IgD-negative memory B cell (primary cell): ENCODE data around the gene RASEF. TPM values are rescaled to one million over a fixed set of nuclear protein-coding genes. Genes with fewer than 3 reads are reported as not detected.

Experiments used
- H3K27ac Mint-ChIP-seq, 3 donors: one replicate each; pipeline ENCODE4 v1.8.0; 2020 to 2022; ENCODE audit warnings: mild to moderate bottlenecking in 3 of 3, mixed read lengths in 3 of 3, moderate library complexity in 1 of 3
- H3K27me3 Mint-ChIP-seq: one replicate; pipeline ENCODE4 v1.8.0; 2021; ENCODE audit warnings: mixed read lengths
- H3K36me3 Mint-ChIP-seq: one replicate; pipeline ENCODE4 v1.8.0; 2020; ENCODE audit warnings: mild to moderate bottlenecking, mixed read lengths
- H3K4me1 Mint-ChIP-seq, 3 donors: one replicate each; pipeline ENCODE4 v1.8.0; 2020 to 2022; ENCODE audit warnings: mixed read lengths in 3 of 3, mild to moderate bottlenecking in 1 of 3
- H3K4me3 Mint-ChIP-seq, 4 donors: one replicate each; pipeline ENCODE4 v1.8.0; 2020 to 2022; ENCODE audit warnings: mild to moderate bottlenecking in 4 of 4, mixed read lengths in 4 of 4, moderate library complexity in 3 of 4
- H3K9me3 Mint-ChIP-seq, 3 donors: one replicate each; pipeline ENCODE4 v1.8.0; 2020 to 2021; ENCODE audit warnings: mixed read lengths in 3 of 3, mild to moderate bottlenecking in 1 of 3
- polyA plus RNA-seq: library from polyadenylated mRNA; unstranded; fragments of 300-500 nt; fragmentation: Illumina TruSeq; gene quantifications from one replicate; pipeline ENCODE4 v1.2.3, GENCODE V29; 2021

RASEF gene
- polyA plus RNA-seq, 1 donor from 2014 or later = not detected

DNA sequence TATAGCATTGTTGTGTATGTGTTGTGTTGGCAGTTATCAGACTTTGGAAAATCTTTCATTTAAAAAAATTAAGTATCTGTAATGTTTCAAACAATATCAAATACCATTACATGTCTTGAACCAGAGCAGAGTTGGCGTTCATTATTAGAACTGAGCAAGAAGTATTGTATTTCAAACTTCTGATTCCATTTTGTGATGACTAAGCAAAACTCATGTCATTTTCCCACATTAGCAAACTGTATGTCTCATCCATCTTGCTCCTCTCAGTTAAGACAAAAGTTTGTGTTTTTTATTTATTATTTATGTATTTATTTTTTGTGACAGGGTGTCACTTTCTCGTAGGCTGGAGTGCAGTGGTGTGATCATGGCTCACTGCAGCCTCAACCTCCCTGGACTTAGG is 4.6 kb upstream of the RASEF start:
- Mint-ChIP-seq H3K27ac (no peak overlapping the region), H3K27me3 (peaks cover 11% of the 10 kb centered on the region), H3K36me3 (no peaks in the 10 kb centered on the region), H3K4me3 (no peak overlapping the region), H3K9me3 (peaks cover 0 to 4% (median 0%) of the 10 kb centered on the region in 3 donors), H3K4me1 (peaks cover 0 to 5% (median 0%) of the 10 kb centered on the region in 3 donors)

DNA sequence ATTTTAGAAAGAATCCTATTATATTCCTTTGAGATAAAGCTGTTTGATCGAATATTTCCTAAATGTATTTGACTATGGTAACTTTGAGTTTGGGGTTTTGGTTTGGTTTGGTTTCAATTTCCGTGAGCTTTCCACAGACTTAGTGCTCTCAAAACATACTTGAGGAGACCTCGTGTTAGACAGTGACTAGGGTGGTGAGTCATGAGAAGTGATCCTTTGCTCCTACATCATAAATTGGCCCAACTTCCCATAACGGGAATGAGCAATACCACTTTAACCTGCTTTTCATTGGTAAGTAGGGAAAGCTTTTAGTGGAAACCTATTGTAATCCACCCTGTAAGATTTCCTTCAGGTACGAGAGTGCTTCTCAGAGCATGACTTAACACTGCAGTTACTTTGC is 3.8 kb upstream of the RASEF start:
- Mint-ChIP-seq H3K27ac (no peak overlapping the region), H3K9me3 (no peaks in the 10 kb centered on the region), H3K36me3 (no peaks in the 10 kb centered on the region), H3K4me1 (peaks cover 0 to 5% (median 0%) of the 10 kb centered on the region in 3 donors), H3K27me3 (peaks cover 15% of the 10 kb centered on the region), H3K4me3 (no peak overlapping the region)

DNA sequence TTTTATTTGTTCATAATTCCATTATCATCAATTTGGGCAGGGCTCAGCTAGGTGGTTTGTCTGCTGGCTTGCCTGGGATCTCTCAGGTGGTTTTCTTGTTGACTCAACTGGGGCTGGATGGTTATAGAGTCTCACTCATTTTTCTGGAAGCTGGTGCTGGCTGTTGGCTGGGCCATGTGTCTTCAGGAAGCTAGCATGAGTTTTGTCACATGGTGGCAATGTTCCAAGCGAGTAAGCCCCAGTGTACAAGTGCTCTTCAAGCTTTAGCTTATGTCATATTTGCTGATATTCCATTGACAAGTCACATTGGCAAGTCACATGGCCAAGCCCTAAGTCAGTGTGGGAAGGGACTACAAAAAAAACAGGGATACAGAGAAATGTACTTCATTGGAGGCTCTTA is 2.3 kb upstream of the RASEF start:
- Mint-ChIP-seq H3K36me3 (no peaks in the 10 kb centered on the region), H3K27me3 (peaks cover 29% of the 10 kb centered on the region), H3K27ac (no peak overlapping the region), H3K4me1 (peaks cover 0 to 5% (median 0%) of the 10 kb centered on the region in 3 donors), H3K4me3 (no peak overlapping the region), H3K9me3 (no peaks in the 10 kb centered on the region)

DNA sequence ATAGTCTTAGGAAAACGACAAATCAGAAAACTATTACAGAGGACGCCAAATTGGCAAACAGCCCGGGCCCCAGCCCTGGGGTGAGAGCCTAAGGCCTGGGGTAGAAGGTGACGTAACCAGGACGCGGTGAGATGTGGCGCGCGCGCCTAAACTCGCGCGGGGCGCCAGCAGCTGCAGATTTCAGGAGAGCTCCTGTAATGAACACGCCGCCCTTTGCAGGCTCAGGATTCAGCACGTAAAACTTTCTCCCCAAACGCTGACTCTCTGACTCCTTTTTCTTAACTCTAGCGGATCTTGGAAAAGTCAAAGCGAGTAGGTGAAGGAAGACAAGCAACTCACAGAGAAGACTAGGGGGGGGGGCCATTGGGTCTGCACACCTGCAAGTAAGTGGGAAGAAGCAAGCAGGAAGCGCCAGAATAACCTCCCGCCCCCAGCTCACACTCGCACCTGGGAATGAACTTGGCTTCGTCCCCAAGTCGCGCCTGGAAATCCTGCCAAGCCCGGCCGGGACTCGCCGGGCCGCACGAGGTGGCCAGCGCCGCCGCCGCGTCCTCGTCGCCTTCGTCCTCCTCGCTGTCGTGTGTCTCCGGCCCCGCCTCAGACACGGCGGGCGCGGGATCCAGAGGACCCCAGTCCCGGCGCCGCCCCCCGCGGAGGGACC is 822 bp downstream of the RASEF start:
- H3K9me3 Mint-ChIP-seq = no peaks in the 10 kb centered on the region
- peaks cover 29% of the 10 kb centered on the region for H3K27me3 Mint-ChIP-seq
- no peak overlapping the region for H3K4me3 Mint-ChIP-seq
- H3K27ac Mint-ChIP-seq = no peak overlapping the region
- H3K36me3 Mint-ChIP-seq = no peaks in the 10 kb centered on the region
- H3K4me1 Mint-ChIP-seq = peaks cover 0 to 5% (median 0%) of the 10 kb centered on the region in 3 donors

GRCh38 chr9:83061036-83061435 is 1.9 kb downstream of the RASEF start:
- Mint-ChIP-seq H3K36me3 (no peaks in the 10 kb centered on the region), H3K27ac (no peak overlapping the region), H3K27me3 (peaks cover 29% of the 10 kb centered on the region), H3K4me3 (no peak overlapping the region), H3K4me1 (peaks cover 0 to 5% (median 0%) of the 10 kb centered on the region in 3 donors), H3K9me3 (peaks cover 0 to 2% (median 0%) of the 10 kb centered on the region in 3 donors)

GRCh38 chr9:83060556-83060955 is 2.4 kb downstream of the RASEF start:
- Mint-ChIP-seq H3K36me3 (no peaks in the 10 kb centered on the region), H3K27me3 (peaks cover 29% of the 10 kb centered on the region), H3K27ac (no peak overlapping the region), H3K4me1 (peaks cover 0 to 5% (median 0%) of the 10 kb centered on the region in 3 donors), H3K4me3 (no peak overlapping the region), H3K9me3 (peaks cover 0 to 2% (median 2%) of the 10 kb centered on the region in 3 donors)

DNA sequence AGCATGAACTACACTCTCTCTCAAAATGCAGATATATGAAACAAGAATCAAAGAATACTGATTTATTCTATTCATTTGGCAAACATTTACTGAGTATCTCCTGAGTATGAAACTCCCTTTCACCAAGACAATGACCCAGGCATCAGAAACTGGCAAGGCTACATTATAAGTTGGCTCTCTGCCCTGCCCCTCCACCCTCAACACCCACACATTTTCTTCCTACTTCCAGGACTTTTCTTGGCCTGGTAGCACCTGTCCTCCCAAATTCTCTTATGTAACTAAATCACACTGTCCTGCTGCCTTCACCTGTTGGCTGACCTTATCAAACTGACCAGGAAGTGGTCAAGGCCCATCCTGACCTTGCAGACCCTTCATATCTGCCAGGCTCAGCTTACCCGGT is 3.5 kb downstream of the RASEF start:
- Mint-ChIP-seq H3K9me3 (peaks cover 0 to 5% (median 2%) of the 10 kb centered on the region in 3 donors), H3K36me3 (no peaks in the 10 kb centered on the region), H3K4me3 (no peak overlapping the region), H3K4me1 (peaks cover 0 to 5% (median 0%) of the 10 kb centered on the region in 3 donors), H3K27me3 (peaks cover 31% of the 10 kb centered on the region), H3K27ac (no peak overlapping the region)

- no peak overlapping the region for H3K4me3 Mint-ChIP-seq
- H3K27ac Mint-ChIP-seq = no peak overlapping the region
- H3K36me3 Mint-ChIP-seq = no peaks in the 10 kb centered on the region
- H3K4me1 Mint-ChIP-seq = no peaks in the 10 kb centered on the region
- H3K27me3 Mint-ChIP-seq = peaks cover 18% of the 10 kb centered on the region
- H3K9me3 Mint-ChIP-seq = peaks cover 0 to 5% (median 2%) of the 10 kb centered on the region in 3 donors
Measured at GRCh38 chr9:83056911-83057310, 6.0 kb downstream of the RASEF start.

GRCh38 chr9:83056174-83056573 is 6.8 kb downstream of the RASEF start:
- Mint-ChIP-seq H3K4me3 (no peak overlapping the region), H3K27ac (no peak overlapping the region), H3K27me3 (peaks cover 12% of the 10 kb centered on the region), H3K4me1 (no peaks in the 10 kb centered on the region), H3K36me3 (no peaks in the 10 kb centered on the region), H3K9me3 (peaks cover 0 to 5% (median 2%) of the 10 kb centered on the region in 3 donors)

DNA sequence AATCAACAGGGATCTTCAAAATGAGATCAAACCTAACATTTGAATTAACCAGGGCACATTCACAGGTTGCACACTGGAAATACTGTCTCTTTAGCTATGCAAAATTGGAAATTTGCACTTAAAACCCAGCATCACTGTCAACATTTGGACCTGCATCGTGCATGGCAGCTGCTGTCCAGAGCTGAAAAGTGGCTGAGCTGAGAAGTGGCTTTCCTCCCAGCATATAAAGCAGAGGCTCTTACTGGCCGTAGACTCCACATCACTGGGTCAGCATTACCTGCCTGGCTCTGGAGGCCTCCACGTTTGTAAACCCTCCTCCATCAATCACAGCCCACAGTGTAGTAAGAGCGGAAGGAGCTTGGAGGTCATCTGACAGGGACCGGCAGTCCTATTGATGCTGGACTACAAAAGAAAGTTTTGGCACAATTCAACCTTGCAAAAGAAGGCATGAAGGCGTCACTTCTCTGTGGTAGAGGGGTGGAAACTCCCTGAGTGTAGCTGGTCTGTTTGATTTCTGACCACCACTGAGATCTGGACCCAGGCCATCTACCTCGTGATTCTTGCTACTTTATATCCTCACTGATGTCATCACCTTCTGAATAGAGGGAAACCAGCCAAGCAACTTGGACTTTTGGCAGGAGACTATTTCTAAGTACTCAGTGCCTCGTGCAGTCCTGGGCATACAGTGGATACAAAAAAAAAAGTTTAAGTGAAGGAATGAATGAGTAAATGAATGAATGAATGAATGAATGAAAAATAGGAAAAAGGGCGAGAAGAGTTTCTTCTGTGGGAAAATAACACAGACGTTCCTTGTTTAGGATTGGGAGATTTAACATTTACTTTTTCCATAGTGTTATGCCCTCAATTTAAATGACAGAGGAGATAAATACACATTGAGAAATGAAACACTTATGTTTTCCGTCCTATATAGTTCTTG is 14.8 kb downstream of the RASEF start:
- Mint-ChIP-seq H3K9me3 (peaks cover 0 to 4% (median 0%) of the 10 kb centered on the region in 3 donors), H3K4me3 (no peak overlapping the region), H3K36me3 (no peaks in the 10 kb centered on the region), H3K4me1 (no peaks in the 10 kb centered on the region), H3K27ac (no peak overlapping the region), H3K27me3 (peaks cover 2% of the 10 kb centered on the region)

GRCh38 chr9:83043597-83043996 is 19.3 kb downstream of the RASEF start:
- Mint-ChIP-seq H3K27ac (no peak overlapping the region), H3K4me1 (no peaks in the 10 kb centered on the region), H3K4me3 (no peak overlapping the region), H3K9me3 (peaks cover 0 to 4% (median 0%) of the 10 kb centered on the region in 3 donors), H3K36me3 (no peaks in the 10 kb centered on the region), H3K27me3 (peaks cover 2% of the 10 kb centered on the region)

GRCh38 chr9:83041771-83042170 is 21.2 kb downstream of the RASEF start:
- Mint-ChIP-seq H3K9me3 (peaks cover 0 to 2% (median 0%) of the 10 kb centered on the region in 3 donors), H3K4me3 (no peak overlapping the region), H3K4me1 (no peaks in the 10 kb centered on the region), H3K27me3 (peaks cover 2% of the 10 kb centered on the region), H3K36me3 (no peaks in the 10 kb centered on the region), H3K27ac (no peak overlapping the region)

- Mint-ChIP-seq H3K27me3 (no peaks in the 10 kb centered on the region), H3K27ac (no peak overlapping the region), H3K4me3 (no peak overlapping the region), H3K4me1 (no peaks in the 10 kb centered on the region), H3K9me3 (no peaks in the 10 kb centered on the region), H3K36me3 (no peaks in the 10 kb centered on the region)
Measured at GRCh38 chr9:83039303-83039702, 23.6 kb downstream of the RASEF start.

DNA sequence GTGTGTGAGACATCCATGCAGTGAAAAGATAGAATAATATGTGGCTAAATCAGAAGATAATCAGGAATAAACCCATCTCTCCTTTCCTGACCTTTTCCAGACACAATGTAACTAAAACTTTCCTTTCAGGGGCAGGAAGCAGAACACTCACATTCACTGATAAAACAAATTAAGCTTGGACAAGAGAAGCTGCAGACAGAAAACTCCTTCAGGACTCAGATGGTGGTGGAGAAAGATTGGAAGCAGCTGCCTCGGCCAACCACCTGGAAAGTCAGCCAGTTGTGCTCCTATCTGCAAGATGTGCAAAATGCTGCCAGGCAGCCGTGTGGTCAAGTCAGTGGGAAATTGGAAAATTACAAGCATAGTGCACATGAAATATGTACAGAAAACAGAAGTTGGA is 26.9 kb downstream of the RASEF start:
- H3K4me1 Mint-ChIP-seq = no peaks in the 10 kb centered on the region
- no peaks in the 10 kb centered on the region for H3K27me3 Mint-ChIP-seq
- H3K9me3 Mint-ChIP-seq = no peaks in the 10 kb centered on the region
- H3K4me3 Mint-ChIP-seq = no peak overlapping the region
- no peaks in the 10 kb centered on the region for H3K36me3 Mint-ChIP-seq
- H3K27ac Mint-ChIP-seq = no peak overlapping the region

- H3K9me3 Mint-ChIP-seq = no peaks in the 10 kb centered on the region
- H3K4me1 Mint-ChIP-seq = no peaks in the 10 kb centered on the region
- H3K27ac Mint-ChIP-seq = no peak overlapping the region
- no peaks in the 10 kb centered on the region for H3K27me3 Mint-ChIP-seq
- H3K36me3 Mint-ChIP-seq = no peaks in the 10 kb centered on the region
- H3K4me3 Mint-ChIP-seq = no peak overlapping the region
Measured at GRCh38 chr9:83035143-83035542, 27.8 kb downstream of the RASEF start.
